Tibial nerve (tissue), 4 donors: ENCODE data around the gene KCNS3. TPM values are rescaled to one million over a fixed set of nuclear protein-coding genes. Genes with fewer than 3 reads are reported as not detected.

ENCODE experiments used
- DNase-seq, 2 donors: peaks; one replicate each; pipeline ENCODE4 v3.0.0-alpha.2; 2019; ENCODE audit warnings: low spot score in 2 of 2
- H3K27ac ChIP-seq, 4 donors: fragments of 200-600 bp; sonication (generic) in 3 of 4; one replicate each; pipeline ENCODE4 v1.5.1; 2017 to 2019; ENCODE audit warnings: mild to moderate bottlenecking in 1 of 4
- H3K27me3 ChIP-seq, 2 donors: fragments of 200-600 bp; sonication (generic) in 1 of 2; one replicate each; pipeline versions ENCODE4 v1.5.1 to v1.6.0; 2017 to 2019
- H3K36me3 ChIP-seq, 3 donors: fragments of 200-600 bp; sonication (generic); one replicate each; pipeline ENCODE4 v1.5.1; 2018 to 2019
- H3K4me1 ChIP-seq, 4 donors: fragments of 200-600 bp; sonication (generic) in 3 of 4; one replicate each; pipeline ENCODE4 v1.5.1; 2017 to 2019
- H3K4me3 ChIP-seq, 4 donors: fragments of 200-600 bp; sonication (generic) in 3 of 4; one replicate each; pipeline ENCODE4 v1.5.1; 2017 to 2019; ENCODE audit warnings: mild to moderate bottlenecking in 1 of 4, moderate library complexity in 1 of 4
- H3K9me3 ChIP-seq, 4 donors: fragments of 200-600 bp; sonication (generic) in 3 of 4; one replicate each; pipeline ENCODE4 v1.5.1; 2017 to 2019
- CTCF ChIP-seq, 5 experiments: fragments of 200-600 bp in 3 of 5; fragments of 450-650 bp in 2 of 5; sonication (generic) in 3 of 5; IDR thresholded peaks; one replicate each; pipeline ENCODE4 v1.5.1; 2016 to 2019; ENCODE audit warnings: antibody characterized with exemption in 5 of 5, mild to moderate bottlenecking in 3 of 5, moderate library complexity in 2 of 5
- EP300 ChIP-seq, 2 donors: sonication (generic); formaldehyde crosslinking; IDR thresholded peaks; one replicate each; pipeline ENCODE4 v1.6.1; 2017; ENCODE audit warnings: antibody characterized with exemption in 2 of 2, mild to moderate bottlenecking in 1 of 2
- POLR2A ChIP-seq, 2 donors: fragments of 450-650 bp; IDR thresholded peaks; one replicate each; pipeline ENCODE4 v1.6.1; 2017; ENCODE audit warnings: antibody characterized with exemption in 2 of 2, mild to moderate bottlenecking in 2 of 2, moderate library complexity in 2 of 2
- WGBS, 2 donors: methylation state at CpG; one replicate each; pipeline ENCODE4 v1.1.5; 2018; 5-methylcytosine and 5-hydroxymethylcytosine counted together
- total RNA-seq, 4 donors: library from RNA; depleted of rRNA; stranded (reverse); fragments of >200 nt; gene quantifications; one replicate each; pipeline ENCODE4 v1.1.0, GENCODE V29; 2016

The KCNS3 gene
- total RNA-seq, 4 donors from 2014 or later: 9.6 to 24.3 (median 16.5) TPM

DNA sequence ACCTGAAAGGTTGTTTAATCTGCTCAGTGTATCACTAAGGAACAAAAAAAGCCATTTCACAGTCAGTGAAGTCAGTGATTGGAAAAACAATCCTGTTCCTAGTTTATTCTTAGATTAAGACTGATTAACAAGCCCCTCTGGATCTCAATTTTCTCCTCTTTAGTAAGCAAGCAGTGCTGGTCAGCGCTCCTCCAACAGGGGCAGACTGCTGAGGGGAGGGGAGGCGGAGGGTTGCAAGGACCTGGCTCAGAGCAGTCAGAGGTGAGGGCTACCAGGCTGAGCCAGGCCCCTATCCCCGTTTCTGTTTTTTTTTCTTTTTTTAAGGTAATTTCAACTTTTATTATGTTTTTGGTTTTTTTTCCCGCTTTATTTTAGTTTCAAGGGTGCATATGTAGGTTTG, 24.7 kb upstream of the KCNS3 start:
- Histone ChIP-seq H3K4me3 (no peak overlapping the region), H3K9me3 (no peaks in the 10 kb centered on the region), H3K27me3 (peaks cover 0 to 7% of the 10 kb centered on the region in 2 donors), H3K36me3 (no peaks in the 10 kb centered on the region), H3K4me1 (peaks cover 0 to 4% (median 0%) of the 10 kb centered on the region in 4 donors), H3K27ac (no peak overlapping the region)
- TF ChIP-seq POLR2A (IDR thresholded peaks at IDR 0.05) (no peak), EP300 (IDR thresholded peaks at IDR 0.05) (no peak), CTCF (IDR thresholded peaks at IDR 0.05) (no peak)
- WGBS, 2 donors: 60 to 67% methylated on average over 4 of the region's 4 CpGs
- DNase-seq: no peak

DNA sequence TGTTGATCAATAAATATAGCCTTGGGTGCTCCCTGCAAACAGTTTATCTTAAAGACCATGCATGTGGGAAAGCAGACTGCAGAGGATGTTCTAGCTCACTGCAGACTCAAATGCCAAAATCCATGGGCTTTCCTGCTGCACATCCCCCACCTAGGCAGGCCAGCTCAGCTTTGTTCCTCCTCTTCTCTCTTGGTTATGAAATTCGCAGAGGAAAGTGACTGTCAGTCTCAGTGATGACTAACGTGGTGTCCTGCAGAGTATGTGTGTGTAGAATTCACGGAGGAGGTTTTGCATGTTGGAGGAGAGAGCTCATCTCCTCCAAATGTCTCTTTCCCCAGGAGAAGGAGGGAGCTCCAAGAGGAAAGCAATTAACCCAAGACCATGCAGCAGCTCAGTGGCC, 21.4 kb upstream of the KCNS3 start:
- Histone ChIP-seq H3K27me3 (peaks cover 0 to 7% of the 10 kb centered on the region in 2 donors), H3K4me1 (no peaks in the 10 kb centered on the region), H3K27ac (no peak overlapping the region), H3K4me3 (no peak overlapping the region), H3K9me3 (no peaks in the 10 kb centered on the region), H3K36me3 (no peaks in the 10 kb centered on the region)
- TF ChIP-seq EP300 (IDR thresholded peaks at IDR 0.05) (no peak), POLR2A (IDR thresholded peaks at IDR 0.05) (no peak), CTCF (IDR thresholded peaks at IDR 0.05) (no peak)
- 43 to 53% methylated on average over 3 of the region's 3 CpGs for WGBS, 2 donors
- no peak for DNase-seq

DNA sequence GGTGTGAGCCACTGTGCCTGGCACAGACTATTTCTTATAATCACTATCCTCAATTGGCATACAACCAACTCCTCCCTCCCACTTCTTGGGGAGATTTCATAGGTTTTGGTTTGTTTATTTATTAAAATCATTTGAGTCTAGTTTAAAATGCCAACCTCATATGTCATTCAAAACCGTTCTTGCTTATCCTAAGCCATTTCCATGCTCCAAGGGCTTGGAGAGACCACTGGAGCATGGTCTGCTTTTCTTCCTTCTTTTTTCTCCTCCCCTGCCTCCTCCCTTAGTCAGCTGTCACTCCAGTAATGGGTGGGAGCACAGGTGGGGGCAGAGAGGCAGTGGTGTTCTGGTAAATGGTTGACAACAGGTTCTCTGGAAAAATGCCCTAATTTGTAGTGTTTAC, 20.4 kb upstream of the KCNS3 start:
- no peak for TF ChIP-seq EP300 (IDR thresholded peaks at IDR 0.05)
- no peak for TF ChIP-seq POLR2A (IDR thresholded peaks at IDR 0.05)
- no peak for TF ChIP-seq CTCF (IDR thresholded peaks at IDR 0.05)
- no peak overlapping the region for H3K27ac ChIP-seq
- no peak overlapping the region for H3K4me3 ChIP-seq
- 56 to 63% methylated on average over 1 of the region's 1 CpG for WGBS, 2 donors
- no peak for DNase-seq
- no peaks in the 10 kb centered on the region for H3K36me3 ChIP-seq
- peaks cover 0 to 7% of the 10 kb centered on the region in 2 donors for H3K27me3 ChIP-seq
- no peaks in the 10 kb centered on the region for H3K4me1 ChIP-seq
- no peaks in the 10 kb centered on the region for H3K9me3 ChIP-seq

- H3K36me3 ChIP-seq: no peaks in the 10 kb centered on the region
- no peak for DNase-seq
- 72 to 84% methylated on average over 4 of the region's 4 CpGs for WGBS, 2 donors
- TF ChIP-seq POLR2A (IDR thresholded peaks at IDR 0.05) (no peak), EP300 (IDR thresholded peaks at IDR 0.05) (no peak), CTCF (IDR thresholded peaks at IDR 0.05) (no peak)
- no peak overlapping the region for H3K27ac ChIP-seq
- H3K27me3 ChIP-seq: no peaks in the 10 kb centered on the region
- no peaks in the 10 kb centered on the region for H3K9me3 ChIP-seq
- no peaks in the 10 kb centered on the region for H3K4me1 ChIP-seq
- no peak overlapping the region for H3K4me3 ChIP-seq
Measured at GRCh38 chr2:17863539-17863938, 14.9 kb upstream of the KCNS3 start.

DNA sequence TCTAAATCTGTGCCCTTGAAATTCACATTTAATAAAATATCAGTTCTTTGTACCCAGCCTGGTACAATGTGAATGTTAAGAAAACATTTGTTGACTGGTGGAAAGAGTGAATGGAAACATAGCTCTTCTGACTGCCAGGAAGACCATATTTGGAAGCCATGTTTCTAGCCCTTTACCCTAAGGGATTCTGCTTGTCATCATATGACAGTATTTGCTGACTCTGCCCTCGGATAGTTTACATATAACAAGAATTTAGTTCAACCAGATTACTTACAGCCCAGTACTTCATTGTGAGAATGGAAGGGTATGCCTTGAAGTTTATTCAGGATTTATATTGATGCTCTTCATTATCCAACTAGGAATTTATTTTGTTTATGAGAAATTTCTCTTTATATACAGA, 13.8 kb upstream of the KCNS3 start:
- Histone ChIP-seq H3K4me3 (no peak overlapping the region), H3K36me3 (no peaks in the 10 kb centered on the region), H3K9me3 (no peaks in the 10 kb centered on the region), H3K27me3 (no peaks in the 10 kb centered on the region), H3K27ac (no peak overlapping the region), H3K4me1 (no peaks in the 10 kb centered on the region)
- TF ChIP-seq EP300 (IDR thresholded peaks at IDR 0.05) (no peak), POLR2A (IDR thresholded peaks at IDR 0.05) (no peak), CTCF (IDR thresholded peaks at IDR 0.05) (no peak)
- DNase-seq: no peak
- WGBS, 2 donors: 34 to 38% methylated on average over 1 of the region's 1 CpG
